Activated CD4-positive, alpha-beta T cell treated with anti-CD3 and anti-CD28 coated beads, Interleukin-2, Interleukin-6, amounts not matched to agents 100 ng/mL and 50 ng/mL, durations not matched to agents 16 hours and 8 hours (primary cell): ENCODE data around the gene SNTG2.

ENCODE experiments used
- DNase-seq: peaks from one replicate; pipeline ENCODE4 v3.0.0-alpha.2; 2020

Gene SNTG2

GRCh38 chr2:1154710-1155594 is 204.3 kb downstream of the SNTG2 start:
- DNase-seq, result no peak

GRCh38 chr2:1156059-1156458 is 205.4 kb downstream of the SNTG2 start:
- no peak for DNase-seq

- DNase-seq, result no peak
Observed at GRCh38 chr2:1156531-1156930, 205.9 kb downstream of the SNTG2 start.

- DNase-seq, result no peak
Observed at GRCh38 chr2:1157107-1157506, 206.5 kb downstream of the SNTG2 start.

GRCh38 chr2:1159013-1159412 is 208.4 kb downstream of the SNTG2 start:
- no peak for DNase-seq

GRCh38 chr2:1162246-1162645 is 211.6 kb downstream of the SNTG2 start:
- no peak for DNase-seq

GRCh38 chr2:1162768-1163584 is 212.3 kb downstream of the SNTG2 start:
- DNase-seq, result peak; percentile 21

GRCh38 chr2:1166976-1167375 is 216.3 kb downstream of the SNTG2 start:
- no peak for DNase-seq

- no peak for DNase-seq
Observed at GRCh38 chr2:1168846-1169245, 218.2 kb downstream of the SNTG2 start.

- DNase-seq, result no peak
Observed at GRCh38 chr2:1169291-1169949, 218.8 kb downstream of the SNTG2 start.

GRCh38 chr2:1170241-1170640 is 219.6 kb downstream of the SNTG2 start:
- no peak for DNase-seq

- DNase-seq, result no peak
Observed at GRCh38 chr2:1170711-1171110, 220.1 kb downstream of the SNTG2 start.

- no peak for DNase-seq
Observed at GRCh38 chr2:1173528-1173927, 222.9 kb downstream of the SNTG2 start.

GRCh38 chr2:1181893-1182292 is 231.2 kb downstream of the SNTG2 start:
- DNase-seq, result no peak

- DNase-seq, result no peak
Observed at GRCh38 chr2:1183300-1183699, 232.7 kb downstream of the SNTG2 start.

- no peak for DNase-seq
Observed at GRCh38 chr2:1186421-1186820, 235.8 kb downstream of the SNTG2 start.

- DNase-seq, result no peak
Observed at GRCh38 chr2:1187189-1187588, 236.5 kb downstream of the SNTG2 start.

GRCh38 chr2:1192121-1192520 is 241.5 kb downstream of the SNTG2 start:
- DNase-seq, result no peak

- DNase-seq, result no peak
Observed at GRCh38 chr2:1193801-1194200, 243.2 kb downstream of the SNTG2 start.

- no peak for DNase-seq
Observed at GRCh38 chr2:1203772-1204171, 253.1 kb downstream of the SNTG2 start.

GRCh38 chr2:1205853-1206252 is 255.2 kb downstream of the SNTG2 start:
- DNase-seq, result no peak

GRCh38 chr2:1207962-1208510 is 257.4 kb downstream of the SNTG2 start:
- DNase-seq, result no peak

GRCh38 chr2:1208522-1208921 is 257.9 kb downstream of the SNTG2 start:
- no peak for DNase-seq
